Measurements from ENCODE around the gene NFX1.

Gene NFX1

DNA sequence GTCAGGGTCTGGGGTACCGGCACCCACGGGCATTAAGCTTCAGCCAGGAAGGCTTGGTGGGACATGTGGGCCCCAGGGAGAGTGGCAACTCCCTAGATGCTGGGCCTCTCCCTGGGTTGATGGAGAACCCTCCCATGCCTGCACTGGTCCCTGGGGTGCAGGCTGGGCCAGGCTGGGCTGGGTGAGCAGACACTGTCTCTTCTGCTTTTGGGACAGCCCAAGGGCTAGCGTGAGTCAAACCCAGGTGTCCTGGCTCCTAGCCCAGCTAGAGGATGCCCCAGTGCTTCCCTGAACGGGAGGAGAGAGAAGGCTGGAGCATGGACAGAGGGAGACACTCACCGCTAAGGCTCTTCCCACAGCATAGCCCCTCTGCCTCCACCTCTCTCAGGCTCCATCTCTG lies 117.8 kb downstream of the NFX1 start:
- Histone ChIP-seq H3K36me3 (ENCODE audit: control insufficient read depth in 1 of 2, insufficient read depth in 2 of 2, low read depth in 1 of 2, low read length in 2 of 2) (no peaks in the 10 kb centered on the region), H3K27me3 (ENCODE audit: control insufficient read depth in 1 of 2, insufficient read depth in 1 of 2, low read length in 2 of 2) (peaks cover 4 to 11% of the 10 kb centered on the region in 2 experiments), H3K4me1 (ENCODE audit: control insufficient read depth, insufficient read depth, low read depth, low read length) (peaks cover 1% of the 10 kb centered on the region), H2AFZ (ENCODE audit: low read depth, low read length) (no peak overlapping the region), H3K27ac (ENCODE audit: low read length, poor library complexity, severe bottlenecking) (no peak overlapping the region), H3K14ac (ENCODE audit: low read length in 2 of 2) (peak overlapping the region in 1 of 2 experiments; percentile 55), H3K4me2 (ENCODE audit: low read length, poor library complexity, severe bottlenecking) (no peak overlapping the region), H3K23ac (ENCODE audit: low read length in 2 of 2) (no peak overlapping the region), H2BK5ac (ENCODE audit: low read depth, low read length, poor library complexity, severe bottlenecking) (no peak overlapping the region), H3K4me3 (ENCODE audit: insufficient read depth in 1 of 2, low read depth in 1 of 2, low read length in 2 of 2) (no peak overlapping the region), H2AK5ac (ENCODE audit: low read length, severe bottlenecking) (no peak overlapping the region), H2BK12ac (ENCODE audit: low read length in 2 of 2) (no peak overlapping the region), H2BK15ac (ENCODE audit: low read depth, poor library complexity, severe bottlenecking) (no peak overlapping the region), H3K9me3 (ENCODE audit: control insufficient read depth, low read length) (no peaks in the 10 kb centered on the region), H3K18ac (ENCODE audit: low read depth in 1 of 2, low read length in 2 of 2) (no peak overlapping the region), H4K8ac (ENCODE audit: low read length) (no peak overlapping the region), H3K79me1 (replicated peaks; ENCODE audit: low read length, poor library complexity, severe bottlenecking) (no peaks in the 10 kb centered on the region), H4K91ac (ENCODE audit: low read length) (no peak overlapping the region), H2BK120ac (ENCODE audit: low read depth, low read length) (no peak overlapping the region), H3K4ac (ENCODE audit: low read depth in 1 of 2, low read length in 2 of 2) (no peak overlapping the region), H3K9ac (ENCODE audit: low read length) (no peak overlapping the region)
- WGBS: 81% methylated on average over 5 of the region's 5 CpGs
- DNase-seq: no peak

DNA sequence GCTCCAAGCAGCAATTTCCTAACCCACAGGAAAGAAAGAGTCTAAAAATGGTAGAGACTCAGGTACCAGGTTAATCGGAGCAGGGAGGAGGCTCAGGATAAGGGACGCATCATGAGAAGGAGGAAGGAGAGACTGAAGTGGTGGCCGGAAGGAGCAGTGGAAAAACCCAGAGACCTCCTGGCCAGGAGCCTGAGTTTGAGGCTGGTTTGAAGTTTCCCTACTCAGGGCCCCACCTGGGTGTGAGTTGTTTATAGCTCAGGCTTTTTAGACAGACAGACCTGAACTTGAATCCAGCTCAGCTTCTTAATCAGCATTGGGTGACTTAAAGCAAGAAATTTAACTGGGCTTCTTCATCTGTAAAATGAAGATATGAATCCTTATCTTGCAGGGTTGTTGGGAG lies 124.0 kb downstream of the NFX1 start:
- 85% methylated on average over 3 of the region's 3 CpGs for WGBS
- Histone ChIP-seq H2AK5ac (ENCODE audit: low read length, severe bottlenecking) (no peak overlapping the region), H3K9ac (ENCODE audit: low read length) (no peak overlapping the region), H2BK120ac (ENCODE audit: low read depth, low read length) (no peak overlapping the region), H3K9me3 (ENCODE audit: control insufficient read depth, low read length) (no peaks in the 10 kb centered on the region), H3K27ac (ENCODE audit: low read length, poor library complexity, severe bottlenecking) (no peak overlapping the region), H2BK5ac (ENCODE audit: low read depth, low read length, poor library complexity, severe bottlenecking) (no peak overlapping the region), H2BK15ac (ENCODE audit: low read depth, poor library complexity, severe bottlenecking) (no peak overlapping the region), H2AFZ (ENCODE audit: low read depth, low read length) (no peak overlapping the region), H3K4me3 (ENCODE audit: insufficient read depth in 1 of 2, low read depth in 1 of 2, low read length in 2 of 2) (no peak overlapping the region), H4K8ac (ENCODE audit: low read length) (no peak overlapping the region), H3K36me3 (ENCODE audit: control insufficient read depth in 1 of 2, insufficient read depth in 2 of 2, low read depth in 1 of 2, low read length in 2 of 2) (no peaks in the 10 kb centered on the region), H3K18ac (ENCODE audit: low read depth in 1 of 2, low read length in 2 of 2) (no peak overlapping the region), H3K27me3 (ENCODE audit: control insufficient read depth in 1 of 2, insufficient read depth in 1 of 2, low read length in 2 of 2) (peaks cover 19 to 36% of the 10 kb centered on the region in 2 experiments), H2BK12ac (ENCODE audit: low read length in 2 of 2) (no peak overlapping the region), H3K23ac (ENCODE audit: low read length in 2 of 2) (no peak overlapping the region), H4K91ac (ENCODE audit: low read length) (no peak overlapping the region), H3K14ac (ENCODE audit: low read length in 2 of 2) (no peak overlapping the region), H3K79me1 (replicated peaks; ENCODE audit: low read length, poor library complexity, severe bottlenecking) (no peaks in the 10 kb centered on the region), H3K4me2 (ENCODE audit: low read length, poor library complexity, severe bottlenecking) (no peak overlapping the region), H3K4ac (ENCODE audit: low read depth in 1 of 2, low read length in 2 of 2) (no peak overlapping the region), H3K4me1 (ENCODE audit: control insufficient read depth, insufficient read depth, low read depth, low read length) (peaks cover 11% of the 10 kb centered on the region)
- no peak for DNase-seq

DNA sequence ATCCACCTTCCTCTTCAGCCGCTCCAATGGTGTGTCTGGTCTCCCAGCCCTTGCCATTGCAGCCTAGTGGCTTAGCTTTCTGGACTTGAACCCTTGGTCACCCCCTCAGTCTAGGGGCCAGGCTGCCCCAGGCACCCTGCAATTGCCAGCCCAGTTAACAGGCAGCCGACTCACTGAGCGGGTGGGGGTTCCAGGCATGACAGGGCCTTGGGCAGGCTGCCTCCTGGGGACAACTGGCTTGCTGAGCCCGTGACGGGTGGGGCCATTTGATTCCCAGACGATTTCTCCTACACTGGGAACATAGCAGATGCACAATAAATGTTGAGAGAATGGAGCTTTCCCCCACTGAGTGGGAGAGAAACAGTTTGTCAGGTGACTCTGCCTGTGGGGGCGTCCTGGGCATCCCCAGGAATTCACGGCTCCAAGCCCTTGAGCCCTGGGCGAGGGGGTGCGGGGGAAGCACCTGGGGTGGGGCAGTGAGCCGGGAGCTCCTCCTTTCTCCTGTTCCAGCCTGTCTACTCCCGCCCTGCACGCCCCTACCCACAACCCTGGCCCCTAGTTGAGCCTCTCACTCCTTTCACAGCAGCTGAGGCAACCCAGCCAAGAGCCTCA lies 124.7 kb downstream of the NFX1 start:
- Histone ChIP-seq H3K4me3 (ENCODE audit: insufficient read depth in 1 of 2, low read depth in 1 of 2, low read length in 2 of 2) (no peak overlapping the region), H2AFZ (ENCODE audit: low read depth, low read length) (no peak overlapping the region), H2BK15ac (ENCODE audit: low read depth, poor library complexity, severe bottlenecking) (no peak overlapping the region), H2BK120ac (ENCODE audit: low read depth, low read length) (no peak overlapping the region), H3K4ac (ENCODE audit: low read depth in 1 of 2, low read length in 2 of 2) (no peak overlapping the region), H4K8ac (ENCODE audit: low read length) (peak overlapping the region; percentile 9), H2BK12ac (ENCODE audit: low read length in 2 of 2) (no peak overlapping the region), H3K18ac (ENCODE audit: low read depth in 1 of 2, low read length in 2 of 2) (peak overlapping the region in 1 of 2 experiments; percentile 6), H3K36me3 (ENCODE audit: control insufficient read depth in 1 of 2, insufficient read depth in 2 of 2, low read depth in 1 of 2, low read length in 2 of 2) (no peaks in the 10 kb centered on the region), H3K27ac (ENCODE audit: low read length, poor library complexity, severe bottlenecking) (no peak overlapping the region), H3K4me1 (ENCODE audit: control insufficient read depth, insufficient read depth, low read depth, low read length) (peaks cover 11% of the 10 kb centered on the region), H3K27me3 (ENCODE audit: control insufficient read depth in 1 of 2, insufficient read depth in 1 of 2, low read length in 2 of 2) (peaks cover 23 to 39% of the 10 kb centered on the region in 2 experiments), H3K9me3 (ENCODE audit: control insufficient read depth, low read length) (no peaks in the 10 kb centered on the region), H3K4me2 (ENCODE audit: low read length, poor library complexity, severe bottlenecking) (no peak overlapping the region), H3K23ac (ENCODE audit: low read length in 2 of 2) (no peak overlapping the region), H4K91ac (ENCODE audit: low read length) (peak overlapping the region; percentile 30), H2BK5ac (ENCODE audit: low read depth, low read length, poor library complexity, severe bottlenecking) (no peak overlapping the region), H3K14ac (ENCODE audit: low read length in 2 of 2) (no peak overlapping the region), H3K9ac (ENCODE audit: low read length) (no peak overlapping the region), H2AK5ac (ENCODE audit: low read length, severe bottlenecking) (no peak overlapping the region), H3K79me1 (replicated peaks; ENCODE audit: low read length, poor library complexity, severe bottlenecking) (no peaks in the 10 kb centered on the region)
- no peak for DNase-seq
- 82% methylated on average over 10 of the region's 13 CpGs for WGBS

DNA sequence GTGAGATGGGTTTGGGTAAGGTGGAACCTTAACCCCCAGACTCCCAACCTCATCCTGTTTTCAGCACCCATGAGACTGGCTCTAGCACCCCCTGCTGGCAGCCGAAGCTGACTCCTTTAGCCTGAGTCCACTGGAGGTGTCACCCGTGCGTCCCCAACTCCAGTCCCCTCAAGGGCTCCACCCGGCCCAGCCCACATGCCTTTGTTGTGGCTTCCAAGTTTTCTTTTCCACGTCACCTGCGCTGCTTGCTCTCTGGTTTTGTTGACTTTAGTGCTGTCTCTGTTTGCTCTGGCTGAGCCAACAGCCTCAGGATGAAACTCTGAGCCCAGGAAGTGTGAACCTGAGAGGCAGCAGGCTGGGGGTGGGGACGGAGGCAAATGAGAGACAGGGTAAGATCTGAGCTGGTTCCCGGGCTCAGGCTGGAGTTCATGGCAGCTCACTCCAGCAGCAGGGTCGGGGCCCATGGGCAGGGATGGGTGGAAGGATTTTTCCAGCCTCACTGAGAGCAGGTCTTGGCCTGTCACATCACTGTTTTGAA lies 125.3 kb downstream of the NFX1 start:
- Histone ChIP-seq H3K79me1 (replicated peaks; ENCODE audit: low read length, poor library complexity, severe bottlenecking) (no peaks in the 10 kb centered on the region), H4K91ac (ENCODE audit: low read length) (no peak overlapping the region), H3K9ac (ENCODE audit: low read length) (no peak overlapping the region), H2BK120ac (ENCODE audit: low read depth, low read length) (no peak overlapping the region), H4K8ac (ENCODE audit: low read length) (no peak overlapping the region), H3K4me3 (ENCODE audit: insufficient read depth in 1 of 2, low read depth in 1 of 2, low read length in 2 of 2) (no peak overlapping the region), H3K23ac (ENCODE audit: low read length in 2 of 2) (no peak overlapping the region), H3K14ac (ENCODE audit: low read length in 2 of 2) (no peak overlapping the region), H2AK5ac (ENCODE audit: low read length, severe bottlenecking) (no peak overlapping the region), H3K27ac (ENCODE audit: low read length, poor library complexity, severe bottlenecking) (no peak overlapping the region), H3K36me3 (ENCODE audit: control insufficient read depth in 1 of 2, insufficient read depth in 2 of 2, low read depth in 1 of 2, low read length in 2 of 2) (no peaks in the 10 kb centered on the region), H3K18ac (ENCODE audit: low read depth in 1 of 2, low read length in 2 of 2) (no peak overlapping the region), H3K4me1 (ENCODE audit: control insufficient read depth, insufficient read depth, low read depth, low read length) (peaks cover 10% of the 10 kb centered on the region), H2BK5ac (ENCODE audit: low read depth, low read length, poor library complexity, severe bottlenecking) (no peak overlapping the region), H2BK12ac (ENCODE audit: low read length in 2 of 2) (no peak overlapping the region), H3K9me3 (ENCODE audit: control insufficient read depth, low read length) (no peaks in the 10 kb centered on the region), H2AFZ (ENCODE audit: low read depth, low read length) (no peak overlapping the region), H2BK15ac (ENCODE audit: low read depth, poor library complexity, severe bottlenecking) (no peak overlapping the region), H3K27me3 (ENCODE audit: control insufficient read depth in 1 of 2, insufficient read depth in 1 of 2, low read length in 2 of 2) (peaks cover 25 to 45% of the 10 kb centered on the region in 2 experiments), H3K4me2 (ENCODE audit: low read length, poor library complexity, severe bottlenecking) (no peak overlapping the region), H3K4ac (ENCODE audit: low read depth in 1 of 2, low read length in 2 of 2) (no peak overlapping the region)
- DNase-seq: peak; percentile 39
- WGBS: 11% methylated on average over 9 of the region's 9 CpGs
